ENCODE results near the gene GPX2. TPM values are rescaled to one million over a fixed set of nuclear protein-coding genes. Genes with fewer than 3 reads are reported as not detected.

The GPX2 gene
- polyA plus RNA-seq, 3 donors: not detected

DNA sequence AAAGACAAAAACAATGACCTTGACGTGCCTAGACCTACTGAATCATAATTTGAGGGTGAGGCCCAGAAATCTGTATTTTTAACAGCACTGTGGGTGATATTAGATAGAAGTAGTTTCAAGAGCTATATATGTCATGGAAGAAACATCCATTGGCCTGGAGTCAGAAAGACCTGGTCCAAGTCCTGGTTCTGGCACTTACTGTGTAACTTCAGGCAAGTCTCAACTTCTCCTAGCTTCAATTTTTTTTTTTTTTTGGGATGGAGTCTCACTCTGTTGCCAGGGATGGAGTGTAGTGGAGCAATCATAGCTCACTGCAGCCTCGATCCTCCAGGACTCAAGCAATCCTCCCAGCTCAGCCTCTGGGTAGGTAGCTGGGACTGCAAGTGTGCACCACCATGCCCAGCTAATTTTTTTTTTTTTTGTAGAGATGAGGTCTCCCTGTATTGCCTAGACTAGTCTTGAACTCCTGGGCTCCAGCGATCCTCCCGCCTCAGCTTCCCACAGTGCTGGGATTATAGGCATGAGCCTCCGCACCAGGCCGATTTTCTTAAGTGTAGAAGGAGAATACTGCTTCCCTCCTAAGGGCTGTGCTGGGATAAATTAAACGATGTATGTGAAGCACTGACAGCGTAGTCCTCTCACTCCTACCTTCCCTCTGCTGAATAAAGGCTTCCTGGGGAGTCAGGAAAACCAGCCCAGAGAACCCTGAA lies 14.3 kb upstream of the GPX2 start:
- no peak overlapping the region for H3K4me2 ChIP-seq (replicated peaks; ENCODE audit: extremely low read depth, low read length, poor library complexity, severe bottlenecking)
- H3K4me1 ChIP-seq (ENCODE audit: control insufficient read depth in 1 of 2, insufficient read depth in 2 of 2, low read length in 2 of 2): no peaks in the 10 kb centered on the region
- peaks cover 0 to 3% (median 0%) of the 10 kb centered on the region in 3 donors for H3K27me3 Mint-ChIP-seq (ENCODE audit: low read depth in 3 of 3)
- no peaks in the 10 kb centered on the region for H3K4me1 Mint-ChIP-seq
- H3K4me3 Mint-ChIP-seq: no peak overlapping the region
- H4K20me1 ChIP-seq (ENCODE audit: insufficient read depth, low read length): no peaks in the 10 kb centered on the region
- H3K9ac ChIP-seq (ENCODE audit: insufficient read depth, low read length, poor library complexity, severe bottlenecking): no peak overlapping the region
- H3K36me3 Mint-ChIP-seq: peaks cover 4 to 14% of the 10 kb centered on the region in 2 donors
- H3K4me3 ChIP-seq (replicated peaks in 1 of 3; ENCODE audit: low read depth in 2 of 3, low read length in 3 of 3): no peak overlapping the region
- DNase-seq: no peak
- H3K79me2 ChIP-seq (ENCODE audit: insufficient read depth, low read length): no peaks in the 10 kb centered on the region
- no peaks in the 10 kb centered on the region for H3K27me3 ChIP-seq (ENCODE audit: control insufficient read depth in 2 of 2, insufficient read depth in 2 of 2, low read length in 2 of 2)
- H3K9me3 ChIP-seq (replicated peaks in 1 of 2; ENCODE audit: control insufficient read depth in 1 of 2, insufficient read depth in 1 of 2, low read length in 2 of 2): no peaks in the 10 kb centered on the region
- peaks cover 0 to 1% (median 0%) of the 10 kb centered on the region in 7 donors for H3K9me3 Mint-ChIP-seq
- H3K36me3 ChIP-seq (replicated peaks in 1 of 2; ENCODE audit: control insufficient read depth in 1 of 2, insufficient read depth in 2 of 2, low read length in 2 of 2): no peaks in the 10 kb centered on the region
- no peak overlapping the region for H3K27ac ChIP-seq (ENCODE audit: low read depth in 1 of 2, low read length in 2 of 2)
- TF ChIP-seq, protein P1, sequence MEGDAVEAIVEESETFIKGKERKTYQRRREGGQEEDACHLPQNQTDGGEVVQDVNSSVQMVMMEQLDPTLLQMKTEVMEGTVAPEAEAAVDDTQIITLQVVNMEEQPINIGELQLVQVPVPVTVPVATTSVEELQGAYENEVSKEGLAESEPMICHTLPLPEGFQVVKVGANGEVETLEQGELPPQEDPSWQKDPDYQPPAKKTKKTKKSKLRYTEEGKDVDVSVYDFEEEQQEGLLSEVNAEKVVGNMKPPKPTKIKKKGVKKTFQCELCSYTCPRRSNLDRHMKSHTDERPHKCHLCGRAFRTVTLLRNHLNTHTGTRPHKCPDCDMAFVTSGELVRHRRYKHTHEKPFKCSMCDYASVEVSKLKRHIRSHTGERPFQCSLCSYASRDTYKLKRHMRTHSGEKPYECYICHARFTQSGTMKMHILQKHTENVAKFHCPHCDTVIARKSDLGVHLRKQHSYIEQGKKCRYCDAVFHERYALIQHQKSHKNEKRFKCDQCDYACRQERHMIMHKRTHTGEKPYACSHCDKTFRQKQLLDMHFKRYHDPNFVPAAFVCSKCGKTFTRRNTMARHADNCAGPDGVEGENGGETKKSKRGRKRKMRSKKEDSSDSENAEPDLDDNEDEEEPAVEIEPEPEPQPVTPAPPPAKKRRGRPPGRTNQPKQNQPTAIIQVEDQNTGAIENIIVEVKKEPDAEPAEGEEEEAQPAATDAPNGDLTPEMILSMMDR (IDR thresholded peaks at IDR 0.05): no peak
- H2AFZ ChIP-seq (ENCODE audit: insufficient read depth, low read depth, low read length, poor library complexity, severe bottlenecking): no peak overlapping the region
- 100% methylated on average over 1 of the region's 8 CpGs for WGBS (ENCODE audit: insufficient coverage)
- intact Hi-C loops (cut with micrococcal nuclease): no loop called here
- H3K27ac Mint-ChIP-seq: no peak overlapping the region

DNA sequence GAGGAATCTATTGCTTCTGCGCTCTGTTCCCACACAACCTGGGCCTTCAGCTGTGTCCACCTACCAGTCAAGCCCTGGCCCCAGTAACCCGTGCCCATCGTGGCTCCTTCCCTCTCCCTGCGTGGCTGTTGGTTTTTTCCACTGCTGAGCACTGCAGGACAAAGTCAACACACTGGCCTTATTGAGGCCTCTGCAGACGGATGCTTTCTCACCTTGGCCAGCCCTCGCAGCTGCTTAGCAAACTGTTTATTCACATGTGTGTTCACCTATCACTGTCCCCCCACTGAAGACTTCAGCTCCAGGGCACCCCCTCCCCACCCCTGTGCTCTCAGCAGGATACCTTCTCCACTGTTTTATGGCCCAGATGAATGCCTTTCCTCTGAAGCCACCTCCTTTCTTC lies 12.8 kb upstream of the GPX2 start:
- no peak overlapping the region for H3K9ac ChIP-seq (ENCODE audit: insufficient read depth, low read length, poor library complexity, severe bottlenecking)
- intact Hi-C loops (cut with micrococcal nuclease): no loop called here
- no peaks in the 10 kb centered on the region for H3K36me3 ChIP-seq (replicated peaks in 1 of 2; ENCODE audit: control insufficient read depth in 1 of 2, insufficient read depth in 2 of 2, low read length in 2 of 2)
- H3K27me3 ChIP-seq (ENCODE audit: control insufficient read depth in 2 of 2, insufficient read depth in 2 of 2, low read length in 2 of 2): no peaks in the 10 kb centered on the region
- Mint-ChIP-seq H3K4me3 (no peak overlapping the region), H3K36me3 (peaks cover 9 to 14% of the 10 kb centered on the region in 2 donors), H3K27me3 (ENCODE audit: low read depth in 3 of 3) (no peaks in the 10 kb centered on the region), H3K27ac (no peak overlapping the region), H3K9me3 (peaks cover 0 to 1% (median 0%) of the 10 kb centered on the region in 7 donors), H3K4me1 (no peaks in the 10 kb centered on the region)
- H3K4me1 ChIP-seq (ENCODE audit: control insufficient read depth in 1 of 2, insufficient read depth in 2 of 2, low read length in 2 of 2): no peaks in the 10 kb centered on the region
- no peak overlapping the region for H3K4me2 ChIP-seq (replicated peaks; ENCODE audit: extremely low read depth, low read length, poor library complexity, severe bottlenecking)
- no peaks in the 10 kb centered on the region for H3K9me3 ChIP-seq (replicated peaks in 1 of 2; ENCODE audit: control insufficient read depth in 1 of 2, insufficient read depth in 1 of 2, low read length in 2 of 2)
- WGBS (ENCODE audit: insufficient coverage): 93% methylated on average over 6 of the region's 6 CpGs
- H2AFZ ChIP-seq (ENCODE audit: insufficient read depth, low read depth, low read length, poor library complexity, severe bottlenecking): no peak overlapping the region
- H3K27ac ChIP-seq (ENCODE audit: low read depth in 1 of 2, low read length in 2 of 2): no peak overlapping the region
- DNase-seq: no peak
- H4K20me1 ChIP-seq (ENCODE audit: insufficient read depth, low read length): no peaks in the 10 kb centered on the region
- no peak overlapping the region for H3K4me3 ChIP-seq (replicated peaks in 1 of 3; ENCODE audit: low read depth in 2 of 3, low read length in 3 of 3)
- TF ChIP-seq, protein P1 (IDR thresholded peaks at IDR 0.05): no peak
- no peaks in the 10 kb centered on the region for H3K79me2 ChIP-seq (ENCODE audit: insufficient read depth, low read length)
